ENCODE measurements around the gene ARHGAP10. TPM values are rescaled to one million over a fixed set of nuclear protein-coding genes. Genes with fewer than 3 reads are reported as not detected.

Gene ARHGAP10
- total RNA-seq, 1 donor from 2014 or later: 10.9 TPM

DNA sequence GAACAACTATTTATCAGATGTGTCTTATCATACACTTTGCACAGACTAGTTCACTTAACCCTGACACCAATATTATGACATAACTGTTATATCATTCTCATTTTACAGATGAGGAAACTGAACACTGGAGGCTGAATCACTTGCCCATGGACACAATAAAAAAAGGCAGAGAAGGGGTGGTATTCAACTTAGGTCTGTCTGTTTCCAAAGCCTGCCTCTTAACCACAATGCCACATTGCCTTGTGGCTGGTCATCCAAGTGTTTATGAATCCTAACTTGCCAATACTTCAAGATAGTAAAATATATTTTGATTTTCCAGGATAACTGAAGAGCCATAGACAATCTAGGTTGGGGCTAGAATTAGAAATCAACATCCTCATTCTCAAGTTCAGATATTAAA is 382.5 kb downstream of the ARHGAP10 start:
- no peak for DNase-seq (ENCODE audit: low read depth)
- H3K4me3 ChIP-seq (ENCODE audit: low read depth, low read length): no peak overlapping the region
- TF ChIP-seq, protein P1, sequence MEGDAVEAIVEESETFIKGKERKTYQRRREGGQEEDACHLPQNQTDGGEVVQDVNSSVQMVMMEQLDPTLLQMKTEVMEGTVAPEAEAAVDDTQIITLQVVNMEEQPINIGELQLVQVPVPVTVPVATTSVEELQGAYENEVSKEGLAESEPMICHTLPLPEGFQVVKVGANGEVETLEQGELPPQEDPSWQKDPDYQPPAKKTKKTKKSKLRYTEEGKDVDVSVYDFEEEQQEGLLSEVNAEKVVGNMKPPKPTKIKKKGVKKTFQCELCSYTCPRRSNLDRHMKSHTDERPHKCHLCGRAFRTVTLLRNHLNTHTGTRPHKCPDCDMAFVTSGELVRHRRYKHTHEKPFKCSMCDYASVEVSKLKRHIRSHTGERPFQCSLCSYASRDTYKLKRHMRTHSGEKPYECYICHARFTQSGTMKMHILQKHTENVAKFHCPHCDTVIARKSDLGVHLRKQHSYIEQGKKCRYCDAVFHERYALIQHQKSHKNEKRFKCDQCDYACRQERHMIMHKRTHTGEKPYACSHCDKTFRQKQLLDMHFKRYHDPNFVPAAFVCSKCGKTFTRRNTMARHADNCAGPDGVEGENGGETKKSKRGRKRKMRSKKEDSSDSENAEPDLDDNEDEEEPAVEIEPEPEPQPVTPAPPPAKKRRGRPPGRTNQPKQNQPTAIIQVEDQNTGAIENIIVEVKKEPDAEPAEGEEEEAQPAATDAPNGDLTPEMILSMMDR (conservative IDR thresholded peaks at IDR 0.05; ENCODE audit: low read depth, low read length): no peak

DNA sequence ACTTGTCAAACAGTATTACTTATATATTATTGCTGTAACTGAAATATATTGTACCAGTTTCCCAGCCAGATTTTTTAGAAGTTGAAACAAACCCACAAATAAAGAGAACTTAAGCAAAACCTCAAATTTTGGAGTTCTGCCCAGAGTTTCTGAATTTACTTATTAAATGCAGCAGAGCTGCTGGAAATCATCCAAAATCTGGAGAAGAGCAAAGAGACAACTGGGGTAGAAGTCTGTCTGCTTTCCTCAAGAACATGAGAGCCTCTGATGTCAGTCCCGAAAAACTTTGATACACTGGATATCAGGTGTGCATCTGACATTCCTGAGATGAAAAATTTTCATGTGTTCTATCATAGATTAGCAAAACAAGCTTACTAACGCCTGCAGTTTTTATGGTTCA is 384.4 kb downstream of the ARHGAP10 start:
- TF ChIP-seq, protein P1 (conservative IDR thresholded peaks at IDR 0.05; ENCODE audit: low read depth, low read length): no peak
- H3K4me3 ChIP-seq (ENCODE audit: low read depth, low read length): no peak overlapping the region
- DNase-seq (ENCODE audit: low read depth): no peak

DNA sequence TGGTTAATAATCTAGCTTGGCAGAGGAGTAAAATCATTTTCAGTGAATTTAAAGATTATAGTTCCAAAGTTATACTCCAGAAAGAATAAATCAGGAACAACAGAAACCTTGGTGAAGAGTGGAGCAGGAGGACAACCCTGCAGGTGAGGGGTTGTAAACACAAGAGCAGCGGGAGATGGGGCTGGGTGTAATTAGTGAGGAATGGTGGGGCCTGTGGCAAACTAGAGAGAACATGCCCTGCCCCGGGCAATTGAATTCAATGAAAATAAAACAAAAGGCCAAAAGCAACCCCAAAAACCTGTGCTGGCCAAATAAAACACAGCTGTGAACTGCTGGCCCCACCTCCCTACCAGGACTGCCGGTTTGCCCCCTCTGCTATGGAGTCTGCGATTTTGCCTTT is 385.1 kb downstream of the ARHGAP10 start:
- TF ChIP-seq, protein P1 (conservative IDR thresholded peaks at IDR 0.05; ENCODE audit: low read depth, low read length): no peak
- no peak for DNase-seq (ENCODE audit: low read depth)
- H3K4me3 ChIP-seq (ENCODE audit: low read depth, low read length): no peak overlapping the region

DNA sequence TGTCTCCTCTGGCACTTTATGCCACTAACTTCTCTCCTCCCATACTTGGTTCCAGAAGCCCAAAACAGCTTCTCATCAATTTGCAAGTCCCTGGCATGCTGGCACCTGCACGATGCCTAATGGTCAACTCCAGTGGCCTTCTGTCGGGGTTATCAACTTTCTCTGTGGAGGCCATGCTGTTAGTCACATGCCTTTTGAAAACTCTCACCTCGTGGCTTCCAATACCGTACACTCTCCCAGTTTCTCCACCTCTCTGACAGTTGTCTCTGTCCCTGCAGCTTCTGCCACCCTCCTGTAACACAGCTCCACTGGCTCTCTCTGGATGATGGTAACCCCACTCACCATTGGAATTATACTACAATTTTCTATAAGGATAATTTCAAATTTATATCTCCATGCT is 386.3 kb downstream of the ARHGAP10 start:
- DNase-seq (ENCODE audit: low read depth): no peak
- TF ChIP-seq, protein P1 (conservative IDR thresholded peaks at IDR 0.05; ENCODE audit: low read depth, low read length): no peak
- H3K4me3 ChIP-seq (ENCODE audit: low read depth, low read length): no peak overlapping the region

DNA sequence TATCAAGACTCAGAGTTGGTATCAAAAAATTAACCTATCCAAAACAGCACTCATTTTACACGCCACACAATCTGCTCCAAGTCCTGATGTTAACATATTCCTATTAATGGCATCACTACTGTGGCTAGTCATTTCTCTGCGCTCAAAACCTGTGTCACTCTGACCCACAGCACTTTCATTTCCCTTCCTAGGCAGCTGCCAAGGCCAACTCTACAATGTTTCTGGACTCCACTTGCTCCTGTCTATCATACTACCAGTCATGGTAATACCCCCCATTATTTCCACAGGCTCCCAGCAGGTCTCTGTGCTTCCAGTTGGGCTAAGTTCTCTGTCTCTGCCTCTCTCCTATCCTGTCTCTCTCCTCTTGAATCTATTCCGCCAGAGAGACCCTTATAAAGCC is 386.7 kb downstream of the ARHGAP10 start:
- H3K4me3 ChIP-seq (ENCODE audit: low read depth, low read length): no peak overlapping the region
- DNase-seq (ENCODE audit: low read depth): no peak
- TF ChIP-seq, protein P1 (conservative IDR thresholded peaks at IDR 0.05; ENCODE audit: low read depth, low read length): no peak

DNA sequence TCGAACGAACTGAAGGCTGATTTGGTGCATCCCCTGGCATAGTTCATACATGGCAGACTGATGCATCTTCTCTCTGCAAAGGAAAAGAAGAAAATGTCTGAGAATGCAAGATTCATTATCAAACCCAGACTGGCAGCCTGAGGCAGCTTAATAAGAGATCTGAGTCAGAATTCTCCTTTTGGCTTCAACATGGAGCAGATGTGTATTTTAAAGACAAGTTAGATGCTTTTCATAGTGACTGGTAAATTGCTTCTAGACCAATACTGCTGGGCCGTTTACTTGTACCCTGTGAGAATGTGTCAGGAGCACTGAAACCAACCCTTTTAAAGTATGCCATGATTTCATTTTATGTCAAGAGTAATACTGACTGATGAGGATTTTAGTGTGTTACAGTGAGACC is 388.3 kb downstream of the ARHGAP10 start:
- DNase-seq (ENCODE audit: low read depth): no peak

More for the DNA sequence above, 388.3 kb downstream of the ARHGAP10 start:
- no peak overlapping the region for H3K4me3 ChIP-seq (ENCODE audit: low read depth, low read length)
- TF ChIP-seq, protein P1 (conservative IDR thresholded peaks at IDR 0.05; ENCODE audit: low read depth, low read length): no peak

Other genes with a start within 250 kb of the ARHGAP10 start
- gene TMEM184C, start 114.7 kb upstream of the ARHGAP10 start, total RNA-seq: 21.3 and 21.7 TPM in 2 replicates
- gene PRMT9, start 47.9 kb upstream of the ARHGAP10 start, total RNA-seq: 6.5 and 7.8 TPM in 2 replicates

All from epithelial cell of proximal tubule (primary cell).